Lung (tissue), 12 donors: ENCODE measurements around the gene PTPMT1. TPM values are rescaled to one million over a fixed set of nuclear protein-coding genes. Genes with fewer than 3 reads are reported as not detected.

Source experiments
- ATAC-seq: fragments of 200-7000 bp; cut with Tn5 transposase; one replicate; pipeline ENCODE4 v1.9.1; 2020; ENCODE audit warnings: moderate number of reproducible peaks; ENCODE audit not compliant: insufficient read depth, low FRiP score
- DNase-seq, 3 donors: peaks; one replicate each; pipeline ENCODE4 v3.0.0-alpha.2; 2013 to 2017
- H3K27ac ChIP-seq, 2 donors: one replicate each; pipeline ENCODE4 v1.5.1; 2013; ENCODE audit warnings: mild to moderate bottlenecking in 2 of 2, moderate library complexity in 2 of 2, control low read depth in 1 of 2, inconsistent platforms in 1 of 2, low read depth in 1 of 2, low read length in 1 of 2
- H3K27me3 ChIP-seq, 3 donors: one replicate each; pipeline ENCODE4 v1.5.1; 2013; ENCODE audit warnings: low read length in 2 of 3; ENCODE audit not compliant: control insufficient read depth in 3 of 3, insufficient read depth in 3 of 3
- H3K36me3 ChIP-seq, 4 donors: one replicate each; pipeline ENCODE4 v1.5.1; 2013; ENCODE audit warnings: low read length in 4 of 4, mild to moderate bottlenecking in 1 of 4, moderate library complexity in 1 of 4; ENCODE audit not compliant: control insufficient read depth in 4 of 4, insufficient read depth in 4 of 4
- H3K4me1 ChIP-seq, 5 donors: one replicate each; pipeline ENCODE4 v1.5.1; 2013; ENCODE audit warnings: low read length in 5 of 5, mild to moderate bottlenecking in 2 of 5, moderate library complexity in 1 of 5; ENCODE audit not compliant: control insufficient read depth in 5 of 5, insufficient read depth in 5 of 5
- H3K4me3 ChIP-seq: one replicate; pipeline ENCODE4 v1.5.1; 2013; ENCODE audit warnings: mild to moderate bottlenecking, control low read depth, moderate library complexity
- H3K9ac ChIP-seq, 2 donors: one replicate each; pipeline ENCODE4 v1.5.1; 2013; ENCODE audit warnings: low read length in 2 of 2, control low read depth in 1 of 2; ENCODE audit not compliant: insufficient read depth in 1 of 2
- H3K9me3 ChIP-seq, 4 donors: one replicate each; pipeline ENCODE4 v1.5.1; 2013; ENCODE audit warnings: low read length in 3 of 4, mild to moderate bottlenecking in 1 of 4, moderate library complexity in 1 of 4; ENCODE audit not compliant: control insufficient read depth in 4 of 4, insufficient read depth in 3 of 4
- WGBS, 2 donors: extraction: QIAGEN DNeasy Blood & Tissue Kit; methylation state at CpG; one replicate each; pipeline ENCODE4 v1.1.7; 2013; 5-methylcytosine and 5-hydroxymethylcytosine counted together
- polyA plus RNA-seq, 2 donors: library from polyadenylated mRNA; stranded (reverse); fragments of 200-250 nt; gene quantifications; one replicate each; pipeline ENCODE4 v1.2.1, GENCODE V29; 2013
- total RNA-seq, 2 donors: library from RNA; depleted of rRNA in 1 of 2; stranded (reverse); fragments of >200 nt in 1 of 2; gene quantifications; one replicate each; pipeline ENCODE4 v1.2.1, GENCODE V29; 2014 to 2021
- TF ChIP-seq, protein P1 (sequence below): IDR thresholded peaks from 2 replicates; pipeline ENCODE4 v1.5.1; 2012; ENCODE audit warnings: mild to moderate bottlenecking; ENCODE audit errors: control extremely low read depth, extremely low read depth
- donor health status: control.
- donor health status: control.
- donor health status: Bipolar disorder and iron deficiency.
- donor health status: healthy.
- donor health status: DM: yes; HTN: yes; CAD: no.

PTPMT1 gene
- total and polyA plus RNA-seq, 4 donors = 45.1 to 91.6 (median 68.5) TPM

DNA sequence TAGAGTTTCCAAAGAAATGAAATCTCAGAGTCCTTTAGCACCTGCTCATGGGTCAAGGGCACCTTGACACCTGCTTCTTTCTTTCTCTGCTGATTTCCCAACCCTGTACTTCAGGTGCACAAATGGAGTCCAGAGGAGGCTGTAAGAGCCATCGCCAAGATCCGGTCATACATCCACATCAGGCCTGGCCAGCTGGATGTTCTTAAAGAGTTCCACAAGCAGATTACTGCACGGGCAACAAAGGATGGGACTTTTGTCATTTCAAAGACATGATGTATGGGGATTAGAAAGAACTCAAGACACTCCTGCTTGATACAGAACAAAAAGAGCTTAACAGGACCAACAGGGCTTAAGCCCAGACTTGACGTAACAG is 5.9 kb downstream of the PTPMT1 start:
- H3K36me3 ChIP-seq = peaks cover 0 to 34% (median 22%) of the 10 kb centered on the region in 4 donors
- TF ChIP-seq, protein P1, sequence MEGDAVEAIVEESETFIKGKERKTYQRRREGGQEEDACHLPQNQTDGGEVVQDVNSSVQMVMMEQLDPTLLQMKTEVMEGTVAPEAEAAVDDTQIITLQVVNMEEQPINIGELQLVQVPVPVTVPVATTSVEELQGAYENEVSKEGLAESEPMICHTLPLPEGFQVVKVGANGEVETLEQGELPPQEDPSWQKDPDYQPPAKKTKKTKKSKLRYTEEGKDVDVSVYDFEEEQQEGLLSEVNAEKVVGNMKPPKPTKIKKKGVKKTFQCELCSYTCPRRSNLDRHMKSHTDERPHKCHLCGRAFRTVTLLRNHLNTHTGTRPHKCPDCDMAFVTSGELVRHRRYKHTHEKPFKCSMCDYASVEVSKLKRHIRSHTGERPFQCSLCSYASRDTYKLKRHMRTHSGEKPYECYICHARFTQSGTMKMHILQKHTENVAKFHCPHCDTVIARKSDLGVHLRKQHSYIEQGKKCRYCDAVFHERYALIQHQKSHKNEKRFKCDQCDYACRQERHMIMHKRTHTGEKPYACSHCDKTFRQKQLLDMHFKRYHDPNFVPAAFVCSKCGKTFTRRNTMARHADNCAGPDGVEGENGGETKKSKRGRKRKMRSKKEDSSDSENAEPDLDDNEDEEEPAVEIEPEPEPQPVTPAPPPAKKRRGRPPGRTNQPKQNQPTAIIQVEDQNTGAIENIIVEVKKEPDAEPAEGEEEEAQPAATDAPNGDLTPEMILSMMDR = no peak
- no peak for ATAC-seq
- no peak for DNase-seq
- WGBS, 2 donors = 77 to 90% methylated on average over 4 of the region's 4 CpGs
- peaks cover 0 to 2% (median 0%) of the 10 kb centered on the region in 4 donors for H3K9me3 ChIP-seq
- H3K4me3 ChIP-seq = no peak overlapping the region
- H3K27ac ChIP-seq = no peak overlapping the region
- no peaks in the 10 kb centered on the region for H3K27me3 ChIP-seq
- H3K4me1 ChIP-seq = peaks cover 0 to 17% (median 2%) of the 10 kb centered on the region in 5 donors
- H3K9ac ChIP-seq = no peak overlapping the region

DNA sequence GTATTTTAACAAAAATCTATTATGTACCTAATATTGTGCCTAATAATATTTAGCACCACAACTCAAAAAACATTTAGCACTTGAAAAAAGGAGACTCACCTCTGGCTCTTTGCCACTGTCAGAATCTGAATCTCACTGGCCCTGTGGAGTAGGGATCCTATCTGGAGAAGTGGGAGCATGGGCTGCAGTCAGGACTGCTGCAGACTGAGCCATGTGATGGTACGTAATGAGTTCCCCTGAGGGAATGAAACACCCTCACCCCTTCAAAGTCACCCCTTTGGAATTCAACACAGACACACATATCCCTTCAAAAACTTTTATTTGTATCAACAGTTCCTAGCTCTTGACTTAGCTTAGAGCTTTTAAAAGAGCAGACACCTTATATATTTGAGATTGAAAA is 6.5 kb downstream of the PTPMT1 start:
- WGBS, 2 donors = 84 to 95% methylated on average over 1 of the region's 1 CpG
- Histone ChIP-seq H3K36me3 (peaks cover 0 to 34% (median 22%) of the 10 kb centered on the region in 4 donors), H3K4me1 (peaks cover 0 to 17% (median 0%) of the 10 kb centered on the region in 5 donors), H3K27me3 (no peaks in the 10 kb centered on the region), H3K27ac (no peak overlapping the region), H3K9ac (no peak overlapping the region), H3K9me3 (peaks cover 0 to 2% (median 0%) of the 10 kb centered on the region in 4 donors), H3K4me3 (no peak overlapping the region)
- DNase-seq (no peak), ATAC-seq (no peak)
- TF ChIP-seq, protein P1 = no peak

DNA sequence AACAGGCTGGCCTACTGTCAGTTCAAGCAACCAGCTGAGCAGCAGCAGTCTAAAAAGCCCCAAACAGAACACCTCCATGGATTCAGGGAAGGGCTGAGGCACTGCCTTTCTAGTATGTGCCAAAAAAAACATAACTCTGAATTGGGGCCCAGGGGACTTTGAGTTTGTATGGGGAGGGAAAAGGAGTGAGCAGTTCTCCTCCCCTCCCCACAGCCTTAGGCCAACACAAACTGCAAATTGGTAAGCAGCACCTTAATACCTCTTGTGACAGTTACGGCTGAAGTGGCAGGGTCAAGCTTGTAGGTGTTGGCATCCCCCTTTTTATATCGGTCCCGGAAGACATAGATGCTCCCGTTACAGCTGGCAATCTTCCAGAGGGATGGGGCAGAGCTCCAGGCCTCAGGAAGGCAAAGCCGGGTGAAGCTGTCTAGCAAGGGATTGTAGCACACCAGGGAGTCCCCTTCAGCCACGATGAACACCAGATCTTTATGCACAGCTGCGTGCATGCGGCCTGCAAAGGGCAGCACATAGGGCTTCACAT is 7.4 kb downstream of the PTPMT1 start:
- ATAC-seq (no peak), DNase-seq (no peak)
- H3K27ac ChIP-seq = peak overlapping the region in 1 of 2 donors; percentile 49
- peaks cover 0 to 37% (median 24%) of the 10 kb centered on the region in 4 donors for H3K36me3 ChIP-seq
- peaks cover 0 to 17% (median 5%) of the 10 kb centered on the region in 5 donors for H3K4me1 ChIP-seq
- H3K9ac ChIP-seq = no peak overlapping the region
- TF ChIP-seq, protein P1 = no peak
- H3K4me3 ChIP-seq = no peak overlapping the region
- 69 to 80% methylated on average over 8 of the region's 8 CpGs for WGBS, 2 donors
- no peaks in the 10 kb centered on the region for H3K27me3 ChIP-seq
- H3K9me3 ChIP-seq = peaks cover 0 to 2% (median 0%) of the 10 kb centered on the region in 4 donors

DNA sequence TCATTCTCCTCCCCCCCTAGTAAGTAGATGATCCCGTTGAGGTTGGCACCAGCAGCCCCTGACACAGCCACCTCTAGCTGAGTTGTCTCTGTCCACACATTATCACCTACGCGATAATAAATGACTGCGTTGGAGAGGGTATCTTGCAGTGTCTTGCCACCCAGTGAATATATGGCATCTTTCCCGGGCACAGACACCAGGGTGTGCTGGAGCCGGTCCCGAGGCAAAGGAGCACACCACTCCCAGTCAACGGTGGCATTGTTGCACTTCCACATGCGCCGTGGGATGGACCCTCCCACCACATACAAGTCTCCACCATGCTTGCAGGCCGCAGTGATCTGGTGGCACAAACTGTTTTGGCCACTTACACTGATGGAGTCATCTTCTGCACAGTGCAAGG is 7.9 kb downstream of the PTPMT1 start:
- Histone ChIP-seq H3K9me3 (peaks cover 0 to 2% (median 0%) of the 10 kb centered on the region in 4 donors), H3K27ac (no peak overlapping the region), H3K9ac (no peak overlapping the region), H3K36me3 (peaks cover 0 to 36% (median 24%) of the 10 kb centered on the region in 4 donors), H3K27me3 (no peaks in the 10 kb centered on the region), H3K4me1 (peaks cover 0 to 22% (median 9%) of the 10 kb centered on the region in 5 donors), H3K4me3 (no peak overlapping the region)
- 92 to 96% methylated on average over 11 of the region's 11 CpGs for WGBS, 2 donors
- ATAC-seq = no peak
- TF ChIP-seq, protein P1 = no peak
- no peak for DNase-seq
